GM19463 (cell line): ENCODE data around the gene GRIA4.

ENCODE experiments used
- ATAC-seq: cut with Tn5 transposase; IDR thresholded peaks from one replicate; pipeline ENCODE4 v1.9.1; 2021; ENCODE audit warnings: mild to moderate bottlenecking, moderate library complexity; ENCODE audit not compliant: unreplicated experiment

GRIA4 gene

GRCh38 chr11:105635466-105635865 is 25.6 kb downstream of the GRIA4 start:
- no peak for ATAC-seq

- ATAC-seq: no peak
Observed at GRCh38 chr11:105636496-105636895, 26.6 kb downstream of the GRIA4 start.

- ATAC-seq: no peak
Observed at GRCh38 chr11:105639527-105639926, 29.7 kb downstream of the GRIA4 start.

GRCh38 chr11:105641433-105641832 is 31.6 kb downstream of the GRIA4 start:
- ATAC-seq: no peak

GRCh38 chr11:105642870-105643269 is 33.0 kb downstream of the GRIA4 start:
- no peak for ATAC-seq

GRCh38 chr11:105644839-105645573 is 35.1 kb downstream of the GRIA4 start:
- no peak for ATAC-seq

GRCh38 chr11:105647780-105648179 is 37.9 kb downstream of the GRIA4 start:
- no peak for ATAC-seq

GRCh38 chr11:105648762-105649161 is 38.9 kb downstream of the GRIA4 start:
- no peak for ATAC-seq

- no peak for ATAC-seq
Observed at GRCh38 chr11:105665281-105665680, 55.4 kb downstream of the GRIA4 start.

GRCh38 chr11:105667441-105667840 is 57.6 kb downstream of the GRIA4 start:
- ATAC-seq: no peak

- no peak for ATAC-seq
Observed at GRCh38 chr11:105670811-105671210, 60.9 kb downstream of the GRIA4 start.

GRCh38 chr11:105673089-105673488 is 63.2 kb downstream of the GRIA4 start:
- no peak for ATAC-seq

- ATAC-seq: no peak
Observed at GRCh38 chr11:105689631-105690030, 79.8 kb downstream of the GRIA4 start.

GRCh38 chr11:105690467-105690866 is 80.6 kb downstream of the GRIA4 start:
- ATAC-seq: no peak

- ATAC-seq: no peak
Observed at GRCh38 chr11:105693075-105693759, 83.3 kb downstream of the GRIA4 start.

GRCh38 chr11:105696000-105696399 is 86.1 kb downstream of the GRIA4 start:
- ATAC-seq: peak; percentile 76

- ATAC-seq: no peak
Observed at GRCh38 chr11:105697291-105697690, 87.4 kb downstream of the GRIA4 start.

GRCh38 chr11:105699203-105699602 is 89.3 kb downstream of the GRIA4 start:
- ATAC-seq: peak; percentile 43

- ATAC-seq: no peak
Observed at GRCh38 chr11:105700271-105700670, 90.4 kb downstream of the GRIA4 start.

GRCh38 chr11:105701098-105701497 is 91.2 kb downstream of the GRIA4 start:
- ATAC-seq: no peak

GRCh38 chr11:105705786-105706530 is 96.1 kb downstream of the GRIA4 start:
- no peak for ATAC-seq

- no peak for ATAC-seq
Observed at GRCh38 chr11:105713106-105713505, 103.2 kb downstream of the GRIA4 start.
